ENCODE results near the gene EPHB1.

Gene EPHB1

DNA sequence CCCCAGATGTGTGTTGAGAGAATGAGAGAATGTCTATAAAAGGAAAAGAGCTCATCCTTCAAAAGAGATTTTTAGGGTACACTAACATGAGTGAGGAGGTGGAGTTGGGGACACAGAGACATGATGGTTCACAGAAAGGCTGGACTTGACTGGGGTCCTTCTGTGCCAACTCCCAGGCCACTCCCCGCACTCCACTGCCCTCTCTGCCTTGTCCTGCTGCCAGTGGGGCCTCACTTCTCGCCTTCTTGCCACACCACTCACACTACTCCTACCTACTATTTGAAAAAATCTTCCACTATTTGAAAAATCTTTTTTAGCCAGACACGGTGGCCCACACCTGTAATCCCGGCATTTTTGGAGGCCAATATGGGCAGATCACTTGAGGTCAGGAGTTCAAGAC lies 298.1 kb downstream of the EPHB1 start:
- no peak for DNase-seq (ENCODE audit: low read depth in 1 of 2, low spot score in 1 of 2)
- Histone ChIP-seq H3K27me3 (ENCODE audit: insufficient read depth, poor library complexity, severe bottlenecking) (no peaks in the 10 kb centered on the region), H3K27ac (replicated peaks) (no peak overlapping the region), H3K4me3 (replicated peaks; ENCODE audit: insufficient read depth, low read length) (no peak overlapping the region)
- TF ChIP-seq CTCF (IDR thresholded peaks at IDR 0.05; ENCODE audit: insufficient read depth, low read length) (no peak), SPI1 (IDR thresholded peaks at IDR 0.05; ENCODE audit: borderline replicate concordance, low read depth) (no peak), REST (IDR thresholded peaks at IDR 0.05; ENCODE audit: insufficient replicate concordance, low read depth) (no peak), GABPA (IDR thresholded peaks at IDR 0.05; ENCODE audit: low read depth) (no peak), POLR2AphosphoS5 (IDR thresholded peaks at IDR 0.05; ENCODE audit: low read depth) (no peak)

DNA sequence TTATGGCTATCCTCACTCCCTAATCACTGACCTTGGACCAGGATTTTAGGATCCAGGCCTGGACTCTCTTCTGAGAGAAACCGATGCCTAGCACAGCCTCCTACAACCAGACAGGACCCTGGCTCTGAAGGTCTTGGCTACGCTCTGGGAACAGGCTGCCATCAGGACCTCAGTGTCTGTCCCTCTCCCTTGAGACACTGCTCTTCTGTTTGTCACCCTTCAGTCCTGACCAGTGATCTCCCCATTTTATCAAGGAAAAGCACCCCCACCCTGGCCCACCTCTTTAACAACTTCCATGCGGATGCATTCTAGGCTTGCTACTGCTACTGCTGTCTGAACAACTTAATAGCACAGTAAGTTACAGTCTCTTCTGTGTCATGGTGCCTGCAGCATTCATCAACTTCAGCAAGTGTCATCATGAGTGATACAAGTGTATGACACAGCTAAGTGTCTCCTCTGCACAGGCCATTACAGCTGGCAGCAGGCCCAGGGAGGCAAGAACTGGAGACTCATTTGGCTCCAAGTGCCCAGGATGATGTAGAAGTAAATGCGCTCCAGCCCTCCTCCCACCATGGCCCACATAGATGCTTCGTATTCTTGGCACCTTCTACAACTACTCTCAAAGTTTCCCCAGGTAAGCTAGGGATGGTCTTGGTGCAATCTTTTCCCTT lies 302.4 kb downstream of the EPHB1 start:
- DNase-seq (ENCODE audit: low read depth in 1 of 2, low spot score in 1 of 2) = no peak
- Histone ChIP-seq H3K27me3 (ENCODE audit: insufficient read depth, poor library complexity, severe bottlenecking) (no peaks in the 10 kb centered on the region), H3K27ac (replicated peaks) (no peak overlapping the region), H3K4me3 (replicated peaks; ENCODE audit: insufficient read depth, low read length) (no peak overlapping the region)
- TF ChIP-seq SPI1 (IDR thresholded peaks at IDR 0.05; ENCODE audit: borderline replicate concordance, low read depth) (no peak), POLR2AphosphoS5 (IDR thresholded peaks at IDR 0.05; ENCODE audit: low read depth) (no peak), CTCF (IDR thresholded peaks at IDR 0.05; ENCODE audit: insufficient read depth, low read length) (no peak), REST (IDR thresholded peaks at IDR 0.05; ENCODE audit: insufficient replicate concordance, low read depth) (no peak), GABPA (IDR thresholded peaks at IDR 0.05; ENCODE audit: low read depth) (no peak)

- TF ChIP-seq CTCF (IDR thresholded peaks at IDR 0.05; ENCODE audit: insufficient read depth, low read length) = no peak
- TF ChIP-seq SPI1 (IDR thresholded peaks at IDR 0.05; ENCODE audit: borderline replicate concordance, low read depth) = no peak
- no peak for TF ChIP-seq GABPA (IDR thresholded peaks at IDR 0.05; ENCODE audit: low read depth)
- TF ChIP-seq REST (IDR thresholded peaks at IDR 0.05; ENCODE audit: insufficient replicate concordance, low read depth) = no peak
- no peak for TF ChIP-seq POLR2AphosphoS5 (IDR thresholded peaks at IDR 0.05; ENCODE audit: low read depth)
- no peak overlapping the region for H3K4me3 ChIP-seq (replicated peaks; ENCODE audit: insufficient read depth, low read length)
- DNase-seq (ENCODE audit: low read depth in 1 of 2, low spot score in 1 of 2) = no peak
- no peak overlapping the region for H3K27ac ChIP-seq (replicated peaks)
- H3K27me3 ChIP-seq (ENCODE audit: insufficient read depth, poor library complexity, severe bottlenecking) = no peaks in the 10 kb centered on the region
Measured at GRCh38 chr3:135099734-135100355, 304.8 kb downstream of the EPHB1 start.
